GM23338 (cell line): ENCODE data around the gene STAB2. TPM values are rescaled to one million over a fixed set of nuclear protein-coding genes. Genes with fewer than 3 reads are reported as not detected.

ENCODE experiments used
- ATAC-seq: fragments of 200-7000 bp; cut with Tn5 transposase; 3 replicates; pipeline ENCODE4 v1.9.1; 2020
- DNase-seq: peaks from one replicate; pipeline ENCODE4 v3.0.0-alpha.2; 2015; ENCODE audit warnings: low spot score
- H2AFZ ChIP-seq: fragments of 200-600 bp; sonication (generic); 2 replicates; pipeline ENCODE4 v1.8.0; 2016; ENCODE audit warnings: antibody characterized with exemption, mild to moderate bottlenecking, moderate library complexity
- H3F3A ChIP-seq: fragments of 200-600 bp; sonication (generic); replicated peaks from 2 replicates; pipeline ENCODE4 v1.8.0; 2017; ENCODE audit warnings: antibody characterized with exemption, mixed run types, low read depth
- H3K27ac ChIP-seq: fragments of 200-600 bp; sonication (generic); 2 replicates; pipeline ENCODE4 v1.6.1; 2016; ENCODE audit warnings: low read depth
- H3K27me3 ChIP-seq: fragments of 200-600 bp; sonication (generic); 2 replicates; pipeline ENCODE4 v1.8.0; 2016; ENCODE audit warnings: mild to moderate bottlenecking, mixed run types, moderate library complexity; ENCODE audit not compliant: insufficient read depth
- H3K36me3 ChIP-seq: fragments of 200-600 bp; sonication (generic); 2 replicates; pipeline ENCODE4 v1.8.0; 2016; ENCODE audit warnings: mild to moderate bottlenecking; ENCODE audit not compliant: insufficient read depth
- H3K4me1 ChIP-seq: fragments of 200-600 bp; sonication (generic); 2 replicates; pipeline ENCODE4 v1.8.0; 2016; ENCODE audit warnings: mild to moderate bottlenecking, moderate library complexity; ENCODE audit not compliant: insufficient read depth
- H3K4me2 ChIP-seq: fragments of 200-600 bp; sonication (generic); 2 replicates; pipeline ENCODE4 v1.7.1; 2017; ENCODE audit warnings: mixed run types
- H3K4me3 ChIP-seq: fragments of 200-600 bp; sonication (generic); 2 replicates; pipeline ENCODE4 v1.6.1; 2016; ENCODE audit warnings: mixed run types
- H3K79me2 ChIP-seq: fragments of 200-600 bp; sonication (generic); replicated peaks from 2 replicates; pipeline ENCODE4 v1.8.0; 2017; ENCODE audit warnings: mild to moderate bottlenecking; ENCODE audit not compliant: insufficient read depth
- H3K9me2 ChIP-seq: fragments of 200-600 bp; sonication (generic); 2 replicates; pipeline ENCODE4 v1.8.0; 2017; ENCODE audit not compliant: insufficient read depth
- H4K20me1 ChIP-seq: fragments of 200-600 bp; sonication (generic); replicated peaks from 2 replicates; pipeline ENCODE4 v1.8.0; 2017; ENCODE audit warnings: mild to moderate bottlenecking; ENCODE audit not compliant: insufficient read depth
- H3K27ac Mint-ChIP-seq: 2 replicates; pipeline ENCODE4 v1.8.0; 2020; ENCODE audit warnings: inconsistent platforms, mild to moderate bottlenecking, moderate library complexity, mixed read lengths
- H3K27me3 Mint-ChIP-seq: 3 replicates; pipeline ENCODE4 v1.8.0; 2022; ENCODE audit warnings: low read depth, mild to moderate bottlenecking, moderate library complexity, mixed read lengths, inconsistent platforms; ENCODE audit not compliant: insufficient read depth, poor library complexity
- H3K36me3 Mint-ChIP-seq: 3 replicates; pipeline ENCODE4 v1.8.0; 2021; ENCODE audit warnings: low read depth, mild to moderate bottlenecking, inconsistent platforms, moderate library complexity, mixed read lengths
- H3K4me1 Mint-ChIP-seq: 3 replicates; pipeline ENCODE4 v1.8.0; 2020; ENCODE audit warnings: mild to moderate bottlenecking, inconsistent platforms, mixed read lengths
- H3K4me3 Mint-ChIP-seq: 3 replicates; pipeline ENCODE4 v1.8.0; 2021; ENCODE audit warnings: moderate library complexity, mild to moderate bottlenecking, inconsistent platforms, mixed read lengths
- H3K9me3 Mint-ChIP-seq: 3 replicates; pipeline ENCODE4 v1.8.0; 2020; ENCODE audit warnings: moderate library complexity, mild to moderate bottlenecking, inconsistent platforms, mixed read lengths
- CREB1 ChIP-seq: fragments of 250-450 bp; sonication (Bioruptor Pico); IDR thresholded peaks from 2 replicates; pipeline ENCODE4 v1.5.0; 2020; ENCODE audit warnings: low read depth, mild to moderate bottlenecking, moderate library complexity
- CTCF ChIP-seq, 2 experiments: fragments of 200-600 bp in 1 of 2; sonication (generic) in 1 of 2; conservative IDR thresholded peaks; 2 replicates each; pipeline versions ENCODE4 v1.5.1 to v1.6.1; 2016 to 2017; ENCODE audit warnings: antibody characterized with exemption in 2 of 2, low read depth in 2 of 2, mild to moderate bottlenecking in 2 of 2, moderate library complexity in 1 of 2
- ETS1 ChIP-seq: IDR thresholded peaks from 2 replicates; pipeline ENCODE4 v1.6.1; 2016; ENCODE audit warnings: antibody characterized with exemption
- EZH2 ChIP-seq: fragments of 200-600 bp; sonication (generic); IDR thresholded peaks from one replicate; pipeline ENCODE4 v1.8.0; 2017; ENCODE audit warnings: antibody characterized with exemption, mild to moderate bottlenecking, low read depth; ENCODE audit not compliant: unreplicated experiment
- EZH2phosphoT487 ChIP-seq: fragments of 200-600 bp; sonication (generic); IDR thresholded peaks from one replicate; pipeline ENCODE4 v1.8.1; 2018; ENCODE audit warnings: antibody characterized with exemption; ENCODE audit not compliant: unreplicated experiment
- JUNB ChIP-seq: IDR thresholded peaks from one replicate; pipeline ENCODE4 v1.6.1; 2016; ENCODE audit warnings: antibody characterized with exemption; ENCODE audit not compliant: unreplicated experiment
- NANOG ChIP-seq: IDR thresholded peaks from 2 replicates; pipeline ENCODE4 v1.6.1; 2016; ENCODE audit warnings: antibody characterized with exemption, borderline replicate concordance
- POLR2AphosphoS5 ChIP-seq: IDR thresholded peaks from 2 replicates; pipeline ENCODE4 v1.6.1; 2016; ENCODE audit warnings: antibody characterized with exemption, low read depth
- REST ChIP-seq: IDR thresholded peaks from one replicate; pipeline ENCODE4 v1.6.1; 2018; ENCODE audit warnings: antibody characterized with exemption; ENCODE audit not compliant: unreplicated experiment
- STAT1 ChIP-seq: IDR thresholded peaks from one replicate; pipeline ENCODE4 v1.6.1; 2016; ENCODE audit warnings: antibody characterized with exemption; ENCODE audit not compliant: unreplicated experiment
- ZNF114 ChIP-seq: fragments of 250-450 bp; sonication (Bioruptor Pico); IDR thresholded peaks from 2 replicates; pipeline ENCODE4 v1.5.0; 2020; ENCODE audit warnings: mild to moderate bottlenecking, moderate library complexity
- ZNF331 ChIP-seq: fragments of 250-450 bp; sonication (Bioruptor Pico); IDR thresholded peaks from 2 replicates; pipeline ENCODE4 v1.5.0; 2020; ENCODE audit warnings: low read depth, mild to moderate bottlenecking, moderate library complexity
- ZNF462 ChIP-seq: fragments of 250-450 bp; sonication (Bioruptor Pico); IDR thresholded peaks from 2 replicates; pipeline ENCODE4 v1.5.0; 2020; ENCODE audit warnings: mild to moderate bottlenecking, moderate library complexity
- polyA plus RNA-seq: library from polyadenylated mRNA; unstranded; fragments of >200 nt; fragmentation: Nextera tagmentation; extraction: Ambion mirVana; gene quantifications from 2 replicates; pipeline ENCODE4 v1.2.1, GENCODE V29; 2016
- total RNA-seq: library from RNA; depleted of rRNA; stranded (reverse); fragments of >200 nt; shearing (Covaris generic); gene quantifications from 2 replicates; pipeline ENCODE4 v1.2.3, GENCODE V29; 2014

Gene STAB2
- total and polyA plus RNA-seq, 2 experiments from 2014 or later, result 0.14 TPM; not detected in 1

- H3K9me3 Mint-ChIP-seq, result no peaks in the 10 kb centered on the region
- H3K4me1 Mint-ChIP-seq, result peaks cover 12% of the 10 kb centered on the region
- H2AFZ ChIP-seq, result no peak overlapping the region
- no peaks in the 10 kb centered on the region; the same call in 1 of the 2 replicates for H4K20me1 ChIP-seq
- peaks cover 5% of the 10 kb centered on the region; the same call in 1 of the 3 replicates for H3K36me3 Mint-ChIP-seq
- TF ChIP-seq EZH2phosphoT487 (no peak), POLR2AphosphoS5 (no peak), REST (no peak), ETS1 (no peak), ZNF114 (CRISPR knock-in tag) (no peak), ZNF462 (CRISPR knock-in tag) (no peak), JUNB (no peak), CTCF (conservative IDR thresholded peaks at IDR 0.05; ENCODE audit: low read depth in 2 of 2) (no peak), NANOG (no peak), ZNF331 (CRISPR knock-in tag) (no peak), EZH2 (no peak), STAT1 (no peak), CREB1 (CRISPR knock-in tag) (no peak)
- no peak for DNase-seq
- H3K9me2 ChIP-seq, result no peaks in the 10 kb centered on the region
- H3K36me3 ChIP-seq, result no peaks in the 10 kb centered on the region
- H3K4me1 ChIP-seq, result no peaks in the 10 kb centered on the region
- H3K27me3 ChIP-seq, result no peaks in the 10 kb centered on the region
- H3K4me3 Mint-ChIP-seq, result no peak overlapping the region
- no peak overlapping the region for H3K4me2 ChIP-seq
- ATAC-seq, result no peak
- H3K27ac Mint-ChIP-seq, result no peak overlapping the region
- H3K79me2 ChIP-seq, result no peaks in the 10 kb centered on the region
- no peak overlapping the region for H3K27ac ChIP-seq
- H3K27me3 Mint-ChIP-seq, result peaks cover 2% of the 10 kb centered on the region
- H3K4me3 ChIP-seq, result no peak overlapping the region
- H3F3A ChIP-seq, result no peaks in the 10 kb centered on the region
Measured at GRCh38 chr12:103762473-103762872, 175.4 kb downstream of the STAB2 start.
